WTC11 (cell line): ENCODE results near the gene APRT. TPM values are rescaled to one million over a fixed set of nuclear protein-coding genes. Genes with fewer than 3 reads are reported as not detected.

Experiments
- GABPB1 ChIP-seq: sonication (generic); formaldehyde crosslinking; IDR thresholded peaks from 2 replicates; pipeline ENCODE4 v1.8.1; 2023; ENCODE audit warnings: mild to moderate bottlenecking, missing genetic modification reagents
- KAT7 ChIP-seq: sonication (generic); formaldehyde crosslinking; IDR thresholded peaks from 2 replicates; pipeline ENCODE4 v1.8.1; 2023; ENCODE audit warnings: missing genetic modification reagents, mild to moderate bottlenecking, borderline replicate concordance
- MXD4 ChIP-seq: fragments of 250-450 bp; sonication (Bioruptor Pico); IDR thresholded peaks from 2 replicates; pipeline ENCODE4 v1.8.0; 2021; ENCODE audit warnings: mild to moderate bottlenecking, moderate library complexity, borderline replicate concordance
- TP53 ChIP-seq: sonication (generic); formaldehyde crosslinking; IDR thresholded peaks from 2 replicates; pipeline ENCODE4 v1.8.1; 2023; ENCODE audit warnings: mild to moderate bottlenecking, missing genetic modification reagents
- ZNF317 ChIP-seq: sonication (generic); formaldehyde crosslinking; IDR thresholded peaks from 2 replicates; pipeline ENCODE4 v1.8.1; 2023; ENCODE audit warnings: low read depth, mild to moderate bottlenecking, moderate library complexity, missing genetic modification reagents, borderline replicate concordance
- total RNA-seq: library from RNA; stranded (reverse); gene quantifications from 3 replicates; pipeline ENCODE4 v1.2.3, GENCODE V29; 2021
- TF ChIP-seq, protein P1 (sequence below): sonication (generic); formaldehyde crosslinking; IDR thresholded peaks from 2 replicates; pipeline ENCODE4 v1.8.1; 2023; ENCODE audit warnings: mild to moderate bottlenecking, missing genetic modification reagents
- TF ChIP-seq, protein P2 (sequence below): fragments of 200-600 bp; IDR thresholded peaks from 2 replicates; pipeline ENCODE4 v1.8.0; 2022; ENCODE audit warnings: antibody characterized with exemption
- TF ChIP-seq, protein P3 (sequence below): sonication (generic); formaldehyde crosslinking; IDR thresholded peaks from 2 replicates; pipeline ENCODE4 v1.8.1; 2022; ENCODE audit warnings: mild to moderate bottlenecking, missing genetic modification reagents, moderate library complexity, borderline replicate concordance
- TF ChIP-seq, protein P4 (sequence below): sonication (generic); formaldehyde crosslinking; IDR thresholded peaks from 2 replicates; pipeline ENCODE4 v1.8.0; 2022; ENCODE audit warnings: mild to moderate bottlenecking, missing genetic modification reagents
- TF ChIP-seq, protein P5 (sequence below): sonication (generic); formaldehyde crosslinking; IDR thresholded peaks from 2 replicates; pipeline ENCODE4 v1.8.0; 2022; ENCODE audit warnings: mild to moderate bottlenecking, missing genetic modification reagents
- TF ChIP-seq, protein P6 (sequence below): fragments of 250-450 bp; sonication (Bioruptor Pico); IDR thresholded peaks from 2 replicates; pipeline ENCODE4 v1.9.0; 2021; ENCODE audit warnings: mild to moderate bottlenecking
- TF ChIP-seq, protein P7 (sequence below): sonication (generic); formaldehyde crosslinking; IDR thresholded peaks from 2 replicates; pipeline ENCODE4 v1.8.0; 2022; ENCODE audit warnings: mild to moderate bottlenecking, missing genetic modification reagents
- TF ChIP-seq, protein P8 (sequence below): sonication (generic); formaldehyde crosslinking; IDR thresholded peaks from 2 replicates; pipeline ENCODE4 v1.8.0; 2023; ENCODE audit warnings: missing genetic modification reagents, mild to moderate bottlenecking, borderline replicate concordance

Gene APRT
- total RNA-seq, 1 experiment from 2014 or later: 288 TPM

DNA sequence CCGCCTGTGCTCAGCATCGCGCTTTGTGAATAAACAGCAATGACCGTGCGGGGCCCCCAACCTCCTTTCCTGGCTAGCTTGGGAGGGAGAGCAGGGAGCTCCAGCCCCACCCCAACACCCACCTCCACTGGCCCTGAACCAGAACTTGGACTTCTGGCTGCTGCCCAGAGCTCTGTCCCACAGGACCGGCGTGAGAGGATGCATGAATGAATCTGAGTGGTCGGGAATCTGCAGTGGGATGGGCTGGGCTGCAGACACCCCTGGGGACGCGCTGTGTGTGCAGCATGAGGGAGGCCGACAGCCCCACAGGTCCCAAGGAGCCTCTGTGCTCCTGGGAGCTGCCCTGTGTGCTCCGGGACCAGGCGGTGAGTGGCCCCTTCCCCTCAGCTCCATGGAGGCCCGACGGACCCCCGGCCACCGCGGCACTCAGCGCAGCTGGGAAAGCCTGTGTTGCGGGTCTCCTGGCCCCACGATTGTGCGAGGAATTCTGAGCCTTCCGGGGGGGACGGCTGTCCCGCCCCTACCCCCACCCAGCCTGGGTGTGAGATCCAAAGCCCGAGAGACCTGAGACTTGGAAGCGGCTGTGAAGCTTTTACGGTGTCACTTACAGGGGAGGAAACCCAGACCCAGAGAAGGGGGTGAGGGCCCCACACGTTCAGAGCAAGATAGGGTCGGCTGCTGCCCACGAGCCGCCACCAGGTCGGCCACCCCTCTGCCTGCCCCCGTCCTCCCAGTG lies 32.2 kb downstream of the APRT start (continued):
- TF ChIP-seq, protein P1, sequence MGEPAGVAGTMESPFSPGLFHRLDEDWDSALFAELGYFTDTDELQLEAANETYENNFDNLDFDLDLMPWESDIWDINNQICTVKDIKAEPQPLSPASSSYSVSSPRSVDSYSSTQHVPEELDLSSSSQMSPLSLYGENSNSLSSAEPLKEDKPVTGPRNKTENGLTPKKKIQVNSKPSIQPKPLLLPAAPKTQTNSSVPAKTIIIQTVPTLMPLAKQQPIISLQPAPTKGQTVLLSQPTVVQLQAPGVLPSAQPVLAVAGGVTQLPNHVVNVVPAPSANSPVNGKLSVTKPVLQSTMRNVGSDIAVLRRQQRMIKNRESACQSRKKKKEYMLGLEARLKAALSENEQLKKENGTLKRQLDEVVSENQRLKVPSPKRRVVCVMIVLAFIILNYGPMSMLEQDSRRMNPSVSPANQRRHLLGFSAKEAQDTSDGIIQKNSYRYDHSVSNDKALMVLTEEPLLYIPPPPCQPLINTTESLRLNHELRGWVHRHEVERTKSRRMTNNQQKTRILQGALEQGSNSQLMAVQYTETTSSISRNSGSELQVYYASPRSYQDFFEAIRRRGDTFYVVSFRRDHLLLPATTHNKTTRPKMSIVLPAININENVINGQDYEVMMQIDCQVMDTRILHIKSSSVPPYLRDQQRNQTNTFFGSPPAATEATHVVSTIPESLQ (CRISPR knock-in tag): no peak
- TF ChIP-seq, protein P2, sequence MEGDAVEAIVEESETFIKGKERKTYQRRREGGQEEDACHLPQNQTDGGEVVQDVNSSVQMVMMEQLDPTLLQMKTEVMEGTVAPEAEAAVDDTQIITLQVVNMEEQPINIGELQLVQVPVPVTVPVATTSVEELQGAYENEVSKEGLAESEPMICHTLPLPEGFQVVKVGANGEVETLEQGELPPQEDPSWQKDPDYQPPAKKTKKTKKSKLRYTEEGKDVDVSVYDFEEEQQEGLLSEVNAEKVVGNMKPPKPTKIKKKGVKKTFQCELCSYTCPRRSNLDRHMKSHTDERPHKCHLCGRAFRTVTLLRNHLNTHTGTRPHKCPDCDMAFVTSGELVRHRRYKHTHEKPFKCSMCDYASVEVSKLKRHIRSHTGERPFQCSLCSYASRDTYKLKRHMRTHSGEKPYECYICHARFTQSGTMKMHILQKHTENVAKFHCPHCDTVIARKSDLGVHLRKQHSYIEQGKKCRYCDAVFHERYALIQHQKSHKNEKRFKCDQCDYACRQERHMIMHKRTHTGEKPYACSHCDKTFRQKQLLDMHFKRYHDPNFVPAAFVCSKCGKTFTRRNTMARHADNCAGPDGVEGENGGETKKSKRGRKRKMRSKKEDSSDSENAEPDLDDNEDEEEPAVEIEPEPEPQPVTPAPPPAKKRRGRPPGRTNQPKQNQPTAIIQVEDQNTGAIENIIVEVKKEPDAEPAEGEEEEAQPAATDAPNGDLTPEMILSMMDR: no peak
- TF ChIP-seq MXD4 (CRISPR knock-in tag) (no peak), ZNF317 (no peak), GABPB1 (no peak), TP53 (CRISPR knock-in tag) (no peak), KAT7 (CRISPR knock-in tag) (no peak)
- TF ChIP-seq, protein P3, sequence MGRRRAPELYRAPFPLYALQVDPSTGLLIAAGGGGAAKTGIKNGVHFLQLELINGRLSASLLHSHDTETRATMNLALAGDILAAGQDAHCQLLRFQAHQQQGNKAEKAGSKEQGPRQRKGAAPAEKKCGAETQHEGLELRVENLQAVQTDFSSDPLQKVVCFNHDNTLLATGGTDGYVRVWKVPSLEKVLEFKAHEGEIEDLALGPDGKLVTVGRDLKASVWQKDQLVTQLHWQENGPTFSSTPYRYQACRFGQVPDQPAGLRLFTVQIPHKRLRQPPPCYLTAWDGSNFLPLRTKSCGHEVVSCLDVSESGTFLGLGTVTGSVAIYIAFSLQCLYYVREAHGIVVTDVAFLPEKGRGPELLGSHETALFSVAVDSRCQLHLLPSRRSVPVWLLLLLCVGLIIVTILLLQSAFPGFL (CRISPR knock-in tag): no peak
- TF ChIP-seq, protein P4, sequence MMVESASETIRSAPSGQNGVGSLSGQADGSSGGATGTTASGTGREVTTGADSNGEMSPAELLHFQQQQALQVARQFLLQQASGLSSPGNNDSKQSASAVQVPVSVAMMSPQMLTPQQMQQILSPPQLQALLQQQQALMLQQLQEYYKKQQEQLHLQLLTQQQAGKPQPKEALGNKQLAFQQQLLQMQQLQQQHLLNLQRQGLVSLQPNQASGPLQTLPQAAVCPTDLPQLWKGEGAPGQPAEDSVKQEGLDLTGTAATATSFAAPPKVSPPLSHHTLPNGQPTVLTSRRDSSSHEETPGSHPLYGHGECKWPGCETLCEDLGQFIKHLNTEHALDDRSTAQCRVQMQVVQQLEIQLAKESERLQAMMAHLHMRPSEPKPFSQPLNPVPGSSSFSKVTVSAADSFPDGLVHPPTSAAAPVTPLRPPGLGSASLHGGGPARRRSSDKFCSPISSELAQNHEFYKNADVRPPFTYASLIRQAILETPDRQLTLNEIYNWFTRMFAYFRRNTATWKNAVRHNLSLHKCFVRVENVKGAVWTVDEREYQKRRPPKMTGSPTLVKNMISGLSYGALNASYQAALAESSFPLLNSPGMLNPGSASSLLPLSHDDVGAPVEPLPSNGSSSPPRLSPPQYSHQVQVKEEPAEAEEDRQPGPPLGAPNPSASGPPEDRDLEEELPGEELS (CRISPR knock-in tag): no peak
- TF ChIP-seq, protein P5, sequence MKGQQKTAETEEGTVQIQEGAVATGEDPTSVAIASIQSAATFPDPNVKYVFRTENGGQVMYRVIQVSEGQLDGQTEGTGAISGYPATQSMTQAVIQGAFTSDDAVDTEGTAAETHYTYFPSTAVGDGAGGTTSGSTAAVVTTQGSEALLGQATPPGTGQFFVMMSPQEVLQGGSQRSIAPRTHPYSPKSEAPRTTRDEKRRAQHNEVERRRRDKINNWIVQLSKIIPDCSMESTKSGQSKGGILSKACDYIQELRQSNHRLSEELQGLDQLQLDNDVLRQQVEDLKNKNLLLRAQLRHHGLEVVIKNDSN (CRISPR knock-in tag): no peak
- TF ChIP-seq, protein P6, sequence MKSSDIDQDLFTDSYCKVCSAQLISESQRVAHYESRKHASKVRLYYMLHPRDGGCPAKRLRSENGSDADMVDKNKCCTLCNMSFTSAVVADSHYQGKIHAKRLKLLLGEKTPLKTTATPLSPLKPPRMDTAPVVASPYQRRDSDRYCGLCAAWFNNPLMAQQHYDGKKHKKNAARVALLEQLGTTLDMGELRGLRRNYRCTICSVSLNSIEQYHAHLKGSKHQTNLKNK (CRISPR knock-in tag): no peak
- TF ChIP-seq, protein P7, sequence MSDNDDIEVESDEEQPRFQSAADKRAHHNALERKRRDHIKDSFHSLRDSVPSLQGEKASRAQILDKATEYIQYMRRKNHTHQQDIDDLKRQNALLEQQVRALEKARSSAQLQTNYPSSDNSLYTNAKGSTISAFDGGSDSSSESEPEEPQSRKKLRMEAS (CRISPR knock-in tag): no peak
- TF ChIP-seq, protein P8, sequence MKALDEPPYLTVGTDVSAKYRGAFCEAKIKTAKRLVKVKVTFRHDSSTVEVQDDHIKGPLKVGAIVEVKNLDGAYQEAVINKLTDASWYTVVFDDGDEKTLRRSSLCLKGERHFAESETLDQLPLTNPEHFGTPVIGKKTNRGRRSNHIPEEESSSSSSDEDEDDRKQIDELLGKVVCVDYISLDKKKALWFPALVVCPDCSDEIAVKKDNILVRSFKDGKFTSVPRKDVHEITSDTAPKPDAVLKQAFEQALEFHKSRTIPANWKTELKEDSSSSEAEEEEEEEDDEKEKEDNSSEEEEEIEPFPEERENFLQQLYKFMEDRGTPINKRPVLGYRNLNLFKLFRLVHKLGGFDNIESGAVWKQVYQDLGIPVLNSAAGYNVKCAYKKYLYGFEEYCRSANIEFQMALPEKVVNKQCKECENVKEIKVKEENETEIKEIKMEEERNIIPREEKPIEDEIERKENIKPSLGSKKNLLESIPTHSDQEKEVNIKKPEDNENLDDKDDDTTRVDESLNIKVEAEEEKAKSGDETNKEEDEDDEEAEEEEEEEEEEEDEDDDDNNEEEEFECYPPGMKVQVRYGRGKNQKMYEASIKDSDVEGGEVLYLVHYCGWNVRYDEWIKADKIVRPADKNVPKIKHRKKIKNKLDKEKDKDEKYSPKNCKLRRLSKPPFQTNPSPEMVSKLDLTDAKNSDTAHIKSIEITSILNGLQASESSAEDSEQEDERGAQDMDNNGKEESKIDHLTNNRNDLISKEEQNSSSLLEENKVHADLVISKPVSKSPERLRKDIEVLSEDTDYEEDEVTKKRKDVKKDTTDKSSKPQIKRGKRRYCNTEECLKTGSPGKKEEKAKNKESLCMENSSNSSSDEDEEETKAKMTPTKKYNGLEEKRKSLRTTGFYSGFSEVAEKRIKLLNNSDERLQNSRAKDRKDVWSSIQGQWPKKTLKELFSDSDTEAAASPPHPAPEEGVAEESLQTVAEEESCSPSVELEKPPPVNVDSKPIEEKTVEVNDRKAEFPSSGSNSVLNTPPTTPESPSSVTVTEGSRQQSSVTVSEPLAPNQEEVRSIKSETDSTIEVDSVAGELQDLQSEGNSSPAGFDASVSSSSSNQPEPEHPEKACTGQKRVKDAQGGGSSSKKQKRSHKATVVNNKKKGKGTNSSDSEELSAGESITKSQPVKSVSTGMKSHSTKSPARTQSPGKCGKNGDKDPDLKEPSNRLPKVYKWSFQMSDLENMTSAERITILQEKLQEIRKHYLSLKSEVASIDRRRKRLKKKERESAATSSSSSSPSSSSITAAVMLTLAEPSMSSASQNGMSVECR (CRISPR knock-in tag): no peak
